ENCODE results near the gene GSDME.

Gene GSDME

GRCh38 chr7:24697416-24697815 lies 59.8 kb downstream of the GSDME start:
- DNase-seq (ENCODE audit: low read depth): no peak
- H3K4me3 ChIP-seq (ENCODE audit: low read length): no peak overlapping the region
- TF ChIP-seq CTCF (conservative IDR thresholded peaks at IDR 0.05; ENCODE audit: low read length): no peak

GRCh38 chr7:24692592-24692991 lies 64.7 kb downstream of the GSDME start:
- no peak for TF ChIP-seq CTCF (conservative IDR thresholded peaks at IDR 0.05; ENCODE audit: low read length)
- DNase-seq (ENCODE audit: low read depth): no peak
- H3K4me3 ChIP-seq (ENCODE audit: low read length): no peak overlapping the region

GRCh38 chr7:24690251-24690650 lies 67.0 kb downstream of the GSDME start:
- TF ChIP-seq CTCF (conservative IDR thresholded peaks at IDR 0.05; ENCODE audit: low read length): no peak
- H3K4me3 ChIP-seq (ENCODE audit: low read length): no peak overlapping the region
- DNase-seq (ENCODE audit: low read depth): no peak

GRCh38 chr7:24685708-24686107 lies 71.6 kb downstream of the GSDME start:
- H3K4me3 ChIP-seq (ENCODE audit: low read length): no peak overlapping the region
- DNase-seq (ENCODE audit: low read depth): no peak
- TF ChIP-seq CTCF (conservative IDR thresholded peaks at IDR 0.05; ENCODE audit: low read length): no peak

- H3K4me3 ChIP-seq (ENCODE audit: low read length): no peak overlapping the region
- no peak for TF ChIP-seq CTCF (conservative IDR thresholded peaks at IDR 0.05; ENCODE audit: low read length)
- no peak for DNase-seq (ENCODE audit: low read depth)
Measured at GRCh38 chr7:24670782-24671181, 86.5 kb downstream of the GSDME start.

GRCh38 chr7:24669971-24670591 lies 87.2 kb downstream of the GSDME start:
- DNase-seq (ENCODE audit: low read depth): no peak
- no peak for TF ChIP-seq CTCF (conservative IDR thresholded peaks at IDR 0.05; ENCODE audit: low read length)
- no peak overlapping the region for H3K4me3 ChIP-seq (ENCODE audit: low read length)

GRCh38 chr7:24668927-24669635 lies 88.2 kb downstream of the GSDME start:
- DNase-seq (ENCODE audit: low read depth): no peak

More at GRCh38 chr7:24668927-24669635, 88.2 kb downstream of the GSDME start:
- TF ChIP-seq CTCF (conservative IDR thresholded peaks at IDR 0.05; ENCODE audit: low read length): no peak
- H3K4me3 ChIP-seq (ENCODE audit: low read length): no peak overlapping the region

All from AG10803 (cell line).